ENCODE data around the gene ZMYND8.
"Not testable (repeated sequence)": the region's sequence is repeated elsewhere in the genome, so short reads cannot be mapped to it uniquely, and the experiment has no call there.

ZMYND8 gene

DNA sequence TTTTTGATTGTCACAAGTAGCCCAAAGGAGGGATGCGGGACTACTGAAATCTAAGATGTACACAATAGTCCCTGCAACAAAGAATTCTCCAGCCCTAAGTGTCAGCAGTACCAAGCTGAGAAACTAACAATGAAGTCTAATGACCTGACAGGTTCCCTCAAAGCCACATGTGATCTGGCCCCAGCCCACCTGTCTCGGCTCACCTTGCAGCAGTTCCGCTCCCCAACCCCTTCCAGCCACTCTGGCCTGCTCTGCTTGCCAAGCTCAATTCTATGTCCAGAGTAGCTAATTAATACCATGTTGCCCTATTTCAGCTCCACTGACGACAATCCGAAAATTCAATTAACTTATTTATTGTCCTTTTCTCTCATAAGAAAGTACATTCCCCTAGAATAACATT lies 72.1 kb downstream of the ZMYND8 start:
- no peak for DNase-seq

DNA sequence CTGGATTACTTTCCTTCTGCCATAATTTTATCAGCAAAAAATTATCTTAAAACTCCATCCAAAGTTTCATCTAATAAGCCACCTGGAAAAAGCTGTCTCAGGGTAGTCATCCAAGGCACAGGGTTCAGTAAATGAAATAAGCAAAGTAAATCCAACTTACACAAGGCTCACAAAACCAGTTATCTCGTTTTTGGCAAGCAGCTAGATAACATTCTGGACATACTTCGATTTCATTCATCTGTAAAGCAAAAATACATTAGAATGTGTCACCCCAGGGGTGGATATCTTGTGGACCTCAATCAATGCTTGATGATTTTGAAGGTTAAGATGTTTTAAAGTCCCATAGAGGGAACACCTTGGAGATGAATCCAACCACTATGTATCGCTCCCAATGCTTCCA lies 73.1 kb downstream of the ZMYND8 start:
- no peak for DNase-seq

DNA sequence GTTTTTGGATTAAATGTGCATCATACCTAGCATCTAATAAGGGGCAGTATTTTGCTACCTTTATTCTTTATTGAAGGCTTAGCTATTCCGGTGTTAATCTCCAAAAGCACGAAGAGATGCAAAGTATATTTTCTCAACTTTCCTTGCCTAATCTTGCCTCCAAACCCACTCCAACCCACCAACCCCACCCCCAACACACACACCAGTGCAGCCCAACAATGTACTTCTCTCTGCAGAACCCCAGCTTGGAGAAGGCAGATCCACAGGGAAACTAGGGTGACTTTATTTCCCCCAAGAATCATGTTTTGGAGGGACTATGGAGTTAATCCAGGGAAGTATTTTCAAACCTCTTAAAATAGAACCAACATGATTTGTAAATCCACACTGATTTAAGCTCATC lies 73.6 kb downstream of the ZMYND8 start:
- no peak for DNase-seq

DNA sequence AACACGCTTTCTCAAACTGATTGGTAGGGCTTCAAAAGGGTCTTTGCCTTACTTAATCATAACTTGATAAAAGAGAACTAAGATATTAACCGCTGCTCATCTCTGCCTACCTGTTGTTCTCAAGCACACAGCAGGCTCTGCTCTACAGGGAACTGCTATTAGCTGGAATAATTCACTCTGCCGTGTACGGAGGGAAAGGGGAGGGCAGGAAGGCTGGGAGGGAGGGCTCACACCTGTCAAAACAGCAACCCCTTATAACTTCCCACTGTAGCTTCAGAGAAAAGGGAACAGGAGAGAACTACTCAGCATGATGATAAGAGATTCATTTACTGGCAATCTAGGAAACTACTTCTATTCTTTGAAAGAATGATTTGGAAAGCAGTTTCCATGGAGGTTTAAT lies 75.1 kb downstream of the ZMYND8 start:
- DNase-seq = no peak

DNA sequence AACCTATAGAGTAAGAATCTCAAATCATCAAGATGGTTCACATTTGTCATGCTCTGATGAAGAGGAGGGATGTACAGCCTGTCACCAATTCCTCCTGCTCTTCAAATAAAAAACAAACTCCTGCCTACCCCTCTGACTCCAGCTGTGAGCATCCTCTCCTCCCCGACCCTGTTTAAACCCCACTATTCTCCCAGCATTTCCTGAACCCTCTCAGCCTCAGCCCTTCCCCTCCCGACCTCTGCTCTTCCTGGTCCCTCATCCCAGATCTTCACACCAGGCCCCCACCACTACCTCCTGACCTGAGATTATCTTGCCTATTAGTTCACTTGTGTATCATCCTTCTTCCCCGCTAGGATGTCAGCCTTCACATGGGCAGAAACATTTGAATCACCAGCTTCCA lies 75.8 kb downstream of the ZMYND8 start:
- no peak for DNase-seq

DNA sequence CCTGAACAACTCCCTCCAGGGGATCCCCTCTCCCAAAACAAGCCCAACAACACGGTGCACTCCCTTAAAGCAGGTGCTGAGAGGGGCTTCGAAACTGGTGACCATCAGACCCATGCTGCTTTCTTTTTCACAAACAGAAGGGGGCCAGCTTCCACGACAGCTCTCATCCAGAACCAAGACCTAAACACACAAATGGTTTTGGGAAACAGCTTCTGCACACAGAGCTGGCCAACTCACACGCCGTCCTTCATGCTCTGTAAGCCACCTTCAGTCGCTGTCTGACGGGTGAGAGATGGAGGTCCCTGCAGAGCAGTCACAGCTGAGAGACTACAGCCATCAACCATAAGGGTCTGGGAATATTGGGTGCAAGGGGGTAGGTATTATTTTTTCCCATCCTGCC lies 76.3 kb downstream of the ZMYND8 start:
- DNase-seq = no peak

DNA sequence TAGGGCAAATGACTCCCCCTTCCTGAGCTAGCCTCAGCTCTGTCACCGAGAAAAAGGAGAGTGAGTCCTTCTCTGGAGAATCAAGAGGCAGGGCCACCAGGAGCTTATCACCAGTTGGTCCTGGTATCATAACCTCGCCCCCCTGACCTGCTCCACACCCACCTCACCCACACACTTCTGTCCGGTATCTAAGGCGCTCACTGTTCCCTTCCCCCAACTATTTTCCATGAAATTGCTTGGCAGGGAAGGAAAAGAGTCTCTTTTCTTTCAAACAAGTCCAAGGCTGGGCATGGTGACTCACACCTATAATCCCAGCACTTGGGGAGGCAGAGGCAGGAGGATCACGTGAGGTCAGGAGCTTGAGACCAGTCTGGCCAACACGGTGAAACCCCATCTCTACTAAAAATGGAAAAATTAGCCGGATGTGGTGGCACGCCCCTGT lies 77.6 kb downstream of the ZMYND8 start:
- DNase-seq = peak; percentile 71

DNA sequence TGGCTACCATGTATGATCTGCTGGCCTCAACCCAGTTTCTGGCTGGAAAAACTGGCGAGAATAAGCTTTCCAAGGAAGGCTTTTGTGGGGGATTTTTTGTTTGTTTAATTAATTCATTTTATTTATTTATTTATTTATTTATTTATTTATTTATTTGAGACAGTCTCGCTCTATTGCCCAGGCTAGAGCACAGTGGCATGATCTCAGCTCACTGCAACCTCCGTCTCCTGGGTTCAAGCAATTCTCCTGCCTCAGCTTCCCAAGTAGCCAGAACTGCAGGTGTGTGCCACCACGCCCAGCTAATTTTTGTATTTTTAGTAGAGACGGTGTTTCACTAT lies 79.0 kb downstream of the ZMYND8 start:
- not testable (repeated sequence) for DNase-seq

DNA sequence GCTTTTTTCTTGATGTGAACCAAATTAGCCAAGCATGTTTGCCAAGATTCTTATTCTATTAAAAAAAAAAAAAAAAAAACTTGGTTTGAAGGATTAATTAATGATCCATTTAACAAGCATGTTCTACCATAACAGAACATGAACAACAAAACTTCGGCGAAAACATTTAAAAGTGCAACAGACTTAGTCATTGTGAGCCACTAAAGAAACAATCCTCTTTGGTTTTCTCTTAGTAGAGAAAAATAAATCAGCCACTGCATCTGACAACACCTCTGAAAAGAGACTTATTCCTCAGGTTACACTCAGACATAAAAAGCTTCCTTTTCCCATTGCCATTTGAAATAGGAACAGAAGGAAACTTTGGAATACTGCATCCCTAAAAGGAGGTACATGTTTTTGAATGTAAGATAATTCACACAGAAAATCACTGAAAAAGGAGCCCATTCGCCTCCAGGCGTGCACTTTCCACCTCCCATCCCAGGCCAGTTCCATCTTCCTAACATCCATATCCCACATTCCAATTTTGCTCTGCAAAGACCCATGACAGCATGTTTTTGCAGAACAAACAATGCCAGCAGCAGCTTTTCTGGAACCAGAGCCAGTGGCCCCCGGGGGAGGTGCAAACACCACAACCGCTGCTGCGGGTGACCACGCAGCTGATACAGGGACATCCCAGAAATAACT lies 79.5 kb downstream of the ZMYND8 start:
- no peak for DNase-seq

DNA sequence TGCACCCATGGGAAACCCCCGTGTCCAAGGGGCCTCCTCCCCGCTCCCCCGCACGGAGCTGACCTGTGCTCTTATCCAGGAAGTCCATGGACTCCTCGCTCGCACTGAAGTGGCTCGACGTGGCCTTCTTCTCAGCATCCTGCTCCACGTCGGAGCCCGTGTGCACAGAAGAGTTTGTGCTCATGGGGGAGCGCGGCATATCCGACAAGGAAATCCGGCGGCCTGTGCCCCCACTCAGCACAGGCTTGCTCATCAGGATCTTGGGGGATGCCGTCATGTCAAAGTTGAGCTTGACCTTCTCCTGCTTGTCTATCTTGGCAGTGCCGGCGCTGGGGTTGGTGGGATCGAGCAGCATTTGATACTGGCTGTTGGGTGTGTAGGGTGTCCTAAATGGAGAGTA lies 80.2 kb downstream of the ZMYND8 start:
- DNase-seq = no peak

DNA sequence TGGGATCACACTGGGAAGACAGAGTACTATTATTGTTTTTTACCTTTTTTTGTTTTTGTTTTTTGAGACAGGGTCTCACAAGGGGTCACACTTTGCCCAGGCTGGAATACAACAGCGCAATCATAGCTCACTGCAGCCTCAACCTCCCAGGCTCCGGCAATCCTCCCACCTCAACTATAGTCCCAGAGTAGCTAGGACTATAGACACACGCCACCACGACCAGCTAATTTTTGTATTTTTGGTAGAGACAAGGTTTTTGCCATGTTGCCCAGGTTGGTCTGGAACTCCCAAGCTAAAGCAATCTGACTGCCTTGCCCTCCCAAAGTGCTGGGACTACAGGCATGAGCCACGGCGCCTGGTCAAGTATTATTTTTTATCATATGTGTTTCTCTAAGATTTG lies 81.0 kb downstream of the ZMYND8 start:
- no peak for DNase-seq

DNA sequence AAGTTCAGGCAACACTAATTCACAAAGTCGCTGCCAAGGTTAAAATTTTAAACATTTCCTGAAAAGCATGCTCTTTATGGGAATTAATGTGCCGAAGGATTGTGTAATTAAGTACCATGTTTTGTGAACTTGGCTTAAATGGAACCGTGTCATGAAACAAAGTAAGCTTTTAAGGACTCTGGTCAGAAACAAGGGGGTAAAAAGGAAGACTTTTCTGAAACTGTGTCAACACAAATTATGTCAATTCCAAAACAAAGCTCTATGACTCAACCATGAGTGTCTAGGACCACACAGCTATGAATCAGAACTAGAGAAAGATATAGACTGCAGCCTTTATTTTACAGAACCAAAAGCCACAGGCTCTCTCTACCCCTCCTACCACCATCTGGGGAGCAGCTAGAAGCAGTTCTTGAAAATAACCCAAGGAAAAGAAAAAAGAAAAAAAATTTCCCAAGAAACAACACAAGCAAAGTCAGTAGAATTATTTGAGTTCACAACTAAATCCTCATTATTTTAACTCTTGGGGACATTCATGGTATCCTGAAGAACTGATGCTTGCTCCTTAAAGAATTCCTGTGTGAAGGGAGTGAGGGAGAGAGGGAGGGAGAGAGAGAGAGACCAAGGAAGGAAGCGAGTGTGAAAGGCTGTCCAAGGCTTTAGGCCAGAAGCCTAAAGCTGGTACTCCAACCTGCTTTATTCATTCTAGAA lies 81.9 kb downstream of the ZMYND8 start:
- DNase-seq = peak; percentile 20

DNA sequence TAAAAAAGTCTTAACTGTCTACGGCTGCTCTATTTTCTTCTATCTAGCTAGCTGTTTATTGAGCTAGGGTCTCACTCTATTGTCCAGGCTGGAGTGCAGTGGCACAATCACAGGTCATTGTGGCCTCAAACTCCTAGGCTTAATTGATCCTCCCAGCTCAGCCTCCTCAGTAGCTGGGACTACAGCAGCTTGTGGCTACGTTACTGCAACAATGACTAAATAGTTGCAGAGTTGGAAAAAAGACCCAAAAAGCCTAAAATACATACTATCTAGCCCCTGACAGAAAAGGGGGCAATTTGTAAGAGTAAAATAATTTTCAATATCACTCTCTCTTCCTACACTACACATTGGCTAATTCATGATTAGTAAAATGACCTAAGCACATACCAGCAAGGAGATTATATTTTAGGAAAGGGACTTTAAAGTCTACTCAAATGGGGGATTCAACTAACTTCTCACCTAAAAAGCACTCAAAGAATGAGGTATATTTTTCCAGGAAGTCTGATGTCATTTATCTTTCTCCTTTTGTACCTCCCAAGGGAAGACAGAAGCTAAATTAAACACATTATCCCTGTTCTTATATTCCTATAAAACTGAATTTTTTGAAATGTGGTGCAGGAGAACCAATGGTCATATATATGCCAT lies 82.8 kb downstream of the ZMYND8 start:
- no peak for DNase-seq

DNA sequence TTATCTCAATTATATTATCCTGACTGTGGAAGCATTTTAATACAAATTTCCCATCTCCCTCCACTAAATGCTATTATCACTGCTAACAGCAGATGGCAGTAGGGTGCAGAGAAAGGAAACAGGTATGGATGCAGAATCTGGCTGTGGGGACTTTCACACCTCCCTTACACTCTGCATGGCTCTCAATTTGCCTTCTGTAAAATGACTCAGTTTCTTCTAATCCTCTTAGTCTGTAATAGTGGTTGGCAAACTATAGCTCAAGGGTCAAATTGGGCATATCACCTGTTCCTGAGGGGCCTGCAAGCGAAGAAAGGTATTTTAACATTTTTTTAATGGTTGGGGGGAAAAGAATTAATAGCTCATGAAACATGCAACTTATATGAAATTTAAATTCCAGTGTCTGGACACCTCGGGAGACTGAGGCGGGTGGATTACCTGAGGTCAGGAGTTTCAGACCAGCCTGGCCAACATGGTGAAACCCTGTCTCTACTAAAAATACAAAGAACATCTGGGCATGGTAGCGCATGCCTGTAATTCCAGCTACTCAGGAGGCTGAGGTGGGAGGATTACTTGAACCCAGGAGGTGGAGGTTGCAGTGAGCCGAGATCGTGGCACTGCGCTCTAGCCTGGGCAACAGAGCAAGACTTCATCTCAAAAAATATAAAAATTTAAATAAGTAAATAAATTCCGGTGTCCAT lies 83.5 kb downstream of the ZMYND8 start:
- DNase-seq = peak; percentile 85

DNA sequence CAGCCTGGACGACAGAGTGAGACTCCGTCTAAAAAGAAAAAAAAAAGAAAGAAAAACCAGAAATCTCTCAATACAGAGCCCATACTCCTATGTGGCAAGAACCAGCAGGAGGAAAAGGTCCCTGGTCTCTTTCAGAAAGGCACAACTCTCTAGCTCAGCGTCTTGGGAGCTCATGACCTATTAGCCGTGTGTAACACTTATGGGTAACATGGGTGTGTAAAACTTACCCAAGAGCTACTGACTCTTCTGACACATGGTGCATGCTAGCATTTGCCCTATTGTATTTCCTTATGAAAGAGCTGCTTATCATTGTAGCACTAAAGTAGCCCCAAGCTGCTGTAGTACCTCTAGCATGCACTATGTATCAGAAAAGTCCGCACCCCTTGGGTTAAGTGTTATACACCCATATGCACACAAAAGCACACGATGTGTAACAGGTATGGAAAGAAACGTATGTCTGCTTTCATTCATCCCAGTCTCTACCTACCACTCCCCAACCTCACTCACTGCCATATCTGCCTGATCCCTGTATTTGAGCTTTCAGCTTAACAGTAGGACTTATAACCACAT lies 85.4 kb downstream of the ZMYND8 start:
- no peak for DNase-seq

DNA sequence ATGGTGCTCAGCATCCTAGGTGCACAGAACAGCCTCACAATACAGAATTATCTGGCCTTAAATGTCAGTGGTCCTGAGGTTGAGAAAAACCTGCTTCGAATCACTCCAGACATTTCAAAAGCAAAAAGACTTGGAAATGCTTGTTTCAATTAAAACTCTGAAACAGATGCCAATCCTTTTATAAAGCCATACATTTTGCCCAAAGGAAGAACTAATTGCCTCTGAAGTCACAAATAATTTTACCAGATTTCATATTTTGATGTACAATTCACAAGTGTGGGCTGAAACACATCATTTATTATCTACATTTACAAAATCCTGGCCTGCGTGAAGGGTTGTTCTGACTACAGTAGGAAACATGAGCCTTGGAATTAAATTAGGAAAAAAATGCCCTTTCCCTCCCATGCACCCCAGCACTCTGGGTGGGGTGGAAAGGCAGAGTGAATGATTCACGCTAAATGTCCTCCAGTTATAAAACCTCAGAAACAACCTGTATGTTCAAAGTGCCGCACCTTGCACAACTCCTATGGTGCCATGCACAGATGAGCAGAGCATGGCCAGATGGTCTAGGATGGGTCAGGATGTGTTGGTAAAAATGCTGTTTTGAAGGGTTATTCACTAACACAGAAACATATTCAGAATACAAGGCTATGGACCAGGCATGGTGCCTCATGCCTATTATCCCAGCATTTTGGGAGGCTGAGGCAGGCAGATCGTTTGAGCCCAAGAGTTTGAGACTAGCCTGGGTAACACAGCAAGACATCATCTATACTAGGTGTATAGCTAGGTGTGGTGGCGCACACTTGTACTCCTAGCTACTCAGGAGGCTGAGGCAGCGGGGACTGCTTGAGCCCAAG lies 87.0 kb downstream of the ZMYND8 start:
- DNase-seq = no peak

DNA sequence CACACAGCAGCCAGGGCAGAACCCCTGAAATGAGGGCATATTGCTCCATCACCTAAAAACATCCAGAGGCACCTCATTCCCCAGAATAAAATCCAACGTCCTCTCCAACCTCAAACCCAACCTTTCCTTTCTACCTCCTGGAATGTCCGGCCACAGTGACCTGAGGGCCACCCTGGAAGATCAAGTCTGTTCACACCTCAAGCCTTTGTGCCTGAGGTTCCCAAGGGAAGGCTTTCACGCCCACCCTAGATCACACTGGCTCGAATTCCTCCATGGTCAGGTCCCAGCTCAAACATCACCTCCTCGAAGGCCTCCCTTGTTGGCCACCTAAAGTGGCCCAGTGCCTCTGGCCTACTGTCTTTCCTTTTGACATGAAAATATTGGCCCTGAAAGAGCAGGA lies 88.9 kb downstream of the ZMYND8 start:
- no peak for DNase-seq

DNA sequence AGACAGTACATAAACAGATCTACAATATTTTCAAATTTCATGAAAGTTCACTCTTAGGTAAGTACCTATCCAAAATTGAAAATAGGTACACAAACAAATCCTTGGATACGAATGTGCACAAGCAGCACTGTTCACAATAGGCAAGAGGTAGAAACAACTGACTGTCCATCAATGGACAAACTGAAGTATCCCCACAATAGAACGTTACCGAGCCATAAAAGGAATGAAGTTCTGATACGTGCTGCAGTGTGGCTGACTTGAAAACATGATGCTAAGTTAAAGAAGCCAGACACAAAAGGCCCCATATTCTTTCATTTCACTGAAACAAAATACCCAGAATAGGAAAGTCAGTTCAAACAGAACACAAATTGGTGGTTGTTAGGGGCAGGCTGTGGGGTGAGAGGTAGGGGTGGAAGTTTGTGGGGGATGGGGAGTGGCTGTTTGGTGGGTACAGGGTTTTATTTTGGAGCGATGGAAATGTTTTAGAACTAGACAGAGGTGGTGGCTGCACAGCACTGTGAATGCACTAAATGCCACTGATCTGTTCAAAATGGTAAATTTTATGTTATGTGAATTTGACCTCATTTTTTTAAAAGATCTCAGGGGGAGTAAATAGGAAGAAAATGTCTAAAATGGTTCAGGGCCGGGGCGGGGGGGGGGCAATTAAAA lies 89.5 kb downstream of the ZMYND8 start:
- DNase-seq = no peak

DNA sequence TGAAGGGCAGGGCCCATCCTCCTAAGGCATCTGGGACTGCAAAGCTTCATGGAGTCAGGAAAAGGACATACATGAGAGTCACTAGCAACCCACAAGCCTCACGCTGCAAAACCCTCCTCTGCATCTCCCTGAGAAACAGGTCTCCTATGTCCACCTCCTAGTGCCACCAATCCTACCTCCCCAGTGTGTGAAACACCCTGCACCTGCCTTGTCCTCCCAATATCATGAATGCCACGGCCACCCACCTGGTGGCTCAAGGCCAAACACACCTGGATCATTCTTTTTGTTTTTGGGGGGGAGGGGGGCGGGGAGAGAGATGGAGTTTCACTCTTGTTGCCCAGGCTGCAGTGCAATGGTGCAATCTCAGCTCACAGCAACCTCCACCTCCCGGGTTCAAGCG lies 90.5 kb downstream of the ZMYND8 start:
- no peak for DNase-seq

DNA sequence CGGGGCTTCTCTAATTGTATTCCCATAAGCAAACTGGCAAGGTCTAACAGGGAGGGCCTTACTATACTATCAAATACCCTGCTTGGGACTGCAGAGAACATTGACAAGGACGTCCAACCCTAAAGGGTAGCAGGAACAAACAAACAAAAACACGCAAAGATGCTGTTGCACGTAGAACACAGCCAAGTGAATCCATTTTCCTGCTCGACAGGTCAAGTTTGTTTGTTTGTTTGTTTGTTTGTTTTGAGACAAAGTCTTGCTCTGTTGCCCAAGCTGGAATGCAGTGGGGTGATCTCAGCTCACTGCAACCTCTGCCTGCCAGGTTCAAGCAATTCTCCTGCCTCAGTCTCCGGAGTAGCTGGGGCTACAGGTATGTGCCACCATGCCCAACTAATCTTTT lies 91.3 kb downstream of the ZMYND8 start:
- DNase-seq = no peak

DNA sequence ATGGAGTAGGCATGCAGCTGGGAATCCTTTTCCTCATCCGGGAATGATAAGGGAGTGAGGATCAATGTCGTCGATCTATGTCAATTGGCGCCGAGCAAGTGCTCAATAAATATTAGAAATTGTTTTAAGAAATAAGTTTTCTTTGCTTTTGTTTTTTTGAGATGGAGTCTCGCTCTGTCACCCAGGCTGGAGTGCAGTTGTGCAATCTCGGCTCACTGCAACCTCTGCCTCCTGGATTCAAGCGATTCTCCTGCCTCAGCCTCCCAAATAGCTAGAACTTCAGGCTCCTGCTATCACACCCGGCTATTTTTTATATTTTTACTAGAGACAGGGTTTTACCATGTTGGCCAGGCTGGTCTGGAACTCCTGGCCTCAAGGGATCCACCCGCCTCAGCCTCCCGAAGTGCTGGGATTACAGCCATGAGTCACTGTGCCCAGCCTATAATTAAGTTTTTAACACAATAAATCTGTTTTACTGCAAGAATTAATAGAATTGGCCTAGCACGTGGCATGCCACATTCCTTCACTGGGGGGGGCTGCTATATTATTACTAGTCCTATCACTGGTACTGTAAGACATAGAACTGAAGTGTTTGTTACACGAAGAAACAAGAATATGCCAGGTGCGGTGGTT lies 92.2 kb downstream of the ZMYND8 start:
- not testable (repeated sequence) for DNase-seq

Data from hematopoietic multipotent progenitor cell treated with erythropoietin and hydrocortisone succinate and interleukin-3 and kit ligand, for 6 days (in vitro differentiated cells).